Muscle layer of duodenum (tissue), 2 donors: Measurements from ENCODE around the gene LRRC4C.
A peak's percentile ranks its signal among the peaks of the same experiment; 100 is the strongest.

Source experiments
- H3K27ac ChIP-seq: one replicate; pipeline ENCODE4 v1.7.0; 2013; ENCODE audit warnings: mild to moderate bottlenecking, low read length
- H3K27me3 ChIP-seq: one replicate; pipeline ENCODE4 v1.7.0; 2013; ENCODE audit warnings: low read depth, mild to moderate bottlenecking, control low read depth, low read length
- H3K36me3 ChIP-seq, 2 donors: one replicate each; pipeline ENCODE4 v1.7.0; 2013; ENCODE audit warnings: low read length in 2 of 2, control low read depth in 1 of 2, mild to moderate bottlenecking in 1 of 2; ENCODE audit not compliant: insufficient read depth in 2 of 2, control insufficient read depth in 1 of 2
- H3K4me1 ChIP-seq, 2 donors: one replicate each; pipeline ENCODE4 v1.7.0; 2013; ENCODE audit warnings: low read length in 2 of 2, mild to moderate bottlenecking in 2 of 2, control low read depth in 1 of 2, moderate library complexity in 1 of 2; ENCODE audit not compliant: insufficient read depth in 2 of 2, control insufficient read depth in 1 of 2
- H3K4me3 ChIP-seq, 2 donors: one replicate each; pipeline ENCODE4 v1.7.0; 2013; ENCODE audit warnings: low read length in 2 of 2, low read depth in 1 of 2, mild to moderate bottlenecking in 1 of 2
- H3K9me3 ChIP-seq, 2 donors: one replicate each; pipeline ENCODE4 v1.7.0; 2013; ENCODE audit warnings: low read length in 2 of 2, control low read depth in 1 of 2, mild to moderate bottlenecking in 1 of 2; ENCODE audit not compliant: control insufficient read depth in 1 of 2
- donor health status: healthy.

Gene LRRC4C

GRCh38 chr11:40285558-40285957 is 1173.9 kb downstream of the LRRC4C start:
- no peaks in the 10 kb centered on the region for H3K36me3 ChIP-seq
- no peak overlapping the region for H3K27ac ChIP-seq
- no peak overlapping the region for H3K4me3 ChIP-seq

DNA sequence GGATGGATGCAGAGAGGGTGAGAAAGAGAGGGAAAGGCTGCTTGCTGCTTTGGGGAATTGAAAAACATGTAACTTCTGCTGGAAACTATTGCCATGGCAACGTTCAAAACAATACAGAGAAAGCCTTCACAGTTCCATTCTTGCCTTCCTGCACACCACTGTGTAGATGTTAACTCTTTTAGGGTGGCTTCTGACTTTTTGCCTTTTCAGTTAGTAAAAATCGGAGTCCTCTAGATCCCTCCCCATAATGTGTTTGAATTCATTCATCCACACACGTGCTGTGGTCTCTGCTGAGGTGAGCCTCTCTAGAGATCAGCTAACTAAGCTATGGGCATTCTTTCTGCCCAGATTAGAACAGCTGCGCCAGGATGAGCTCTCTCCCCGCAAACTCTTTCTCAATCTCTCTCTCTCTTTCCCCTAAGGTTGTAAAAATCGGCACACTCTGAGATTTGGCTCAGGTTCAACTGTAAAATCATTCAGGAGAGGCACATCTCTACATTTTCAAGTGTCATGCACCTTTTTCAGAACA is 1178.3 kb downstream of the LRRC4C start:
- H3K36me3 ChIP-seq = no peaks in the 10 kb centered on the region
- peak overlapping the region; percentile 50 for H3K27ac ChIP-seq
- H3K9me3 ChIP-seq = no peaks in the 10 kb centered on the region
- H3K27me3 ChIP-seq = no peaks in the 10 kb centered on the region
- peak overlapping the region; percentile 26 to 41 for H3K4me3 ChIP-seq
- no peaks in the 10 kb centered on the region for H3K4me1 ChIP-seq

More at GRCh38 chr11:40285558-40285957, 1173.9 kb downstream of the LRRC4C start:
- H3K4me1 ChIP-seq = no peaks in the 10 kb centered on the region
- H3K27me3 ChIP-seq = no peaks in the 10 kb centered on the region
- no peaks in the 10 kb centered on the region for H3K9me3 ChIP-seq

- Histone ChIP-seq H3K36me3 (no peaks in the 10 kb centered on the region), H3K27ac (peak overlapping the region; percentile 50), H3K4me1 (no peaks in the 10 kb centered on the region), H3K9me3 (no peaks in the 10 kb centered on the region), H3K4me3 (peak overlapping the region; percentile 26 to 41), H3K27me3 (no peaks in the 10 kb centered on the region)
Observed at GRCh38 chr11:40280159-40281051, 1179.0 kb downstream of the LRRC4C start.

GRCh38 chr11:40276960-40277359 is 1182.5 kb downstream of the LRRC4C start:
- Histone ChIP-seq H3K27me3 (no peaks in the 10 kb centered on the region), H3K4me3 (no peak overlapping the region), H3K4me1 (no peaks in the 10 kb centered on the region), H3K36me3 (no peaks in the 10 kb centered on the region), H3K27ac (no peak overlapping the region), H3K9me3 (no peaks in the 10 kb centered on the region)

GRCh38 chr11:40274017-40274416 is 1185.4 kb downstream of the LRRC4C start:
- no peak overlapping the region for H3K4me3 ChIP-seq
- H3K4me1 ChIP-seq = no peaks in the 10 kb centered on the region
- no peak overlapping the region for H3K27ac ChIP-seq
- no peaks in the 10 kb centered on the region for H3K9me3 ChIP-seq
- H3K27me3 ChIP-seq = no peaks in the 10 kb centered on the region
- H3K36me3 ChIP-seq = no peaks in the 10 kb centered on the region

GRCh38 chr11:40273192-40273732 is 1186.2 kb downstream of the LRRC4C start:
- no peaks in the 10 kb centered on the region for H3K27me3 ChIP-seq
- H3K36me3 ChIP-seq = no peaks in the 10 kb centered on the region
- no peaks in the 10 kb centered on the region for H3K4me1 ChIP-seq
- H3K9me3 ChIP-seq = no peaks in the 10 kb centered on the region
- no peak overlapping the region for H3K4me3 ChIP-seq
- no peak overlapping the region for H3K27ac ChIP-seq

DNA sequence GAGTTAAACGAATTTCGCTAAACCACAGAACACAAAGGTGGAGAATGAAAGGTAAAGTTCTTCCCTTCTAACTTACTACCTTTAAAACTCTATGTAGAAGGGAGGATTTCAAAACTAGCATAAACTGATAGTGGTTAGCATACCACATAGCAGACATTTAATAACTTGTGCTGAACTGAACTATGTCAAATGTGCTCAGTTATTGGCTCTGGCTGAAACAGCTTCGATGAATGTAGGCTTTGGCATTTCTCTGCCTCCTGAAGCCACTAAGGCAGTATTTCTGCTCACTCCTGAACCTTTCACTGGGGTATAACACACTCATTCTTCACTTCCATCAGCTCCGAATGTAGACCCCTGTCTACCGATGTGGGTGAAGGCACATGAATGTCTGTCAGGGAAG is 1188.1 kb downstream of the LRRC4C start:
- no peaks in the 10 kb centered on the region for H3K36me3 ChIP-seq

GRCh38 chr11:40269865-40270264 is 1189.6 kb downstream of the LRRC4C start:
- no peaks in the 10 kb centered on the region for H3K36me3 ChIP-seq
- no peak overlapping the region for H3K4me3 ChIP-seq
- H3K4me1 ChIP-seq = no peaks in the 10 kb centered on the region
- no peaks in the 10 kb centered on the region for H3K27me3 ChIP-seq
- H3K27ac ChIP-seq = no peak overlapping the region
- no peaks in the 10 kb centered on the region for H3K9me3 ChIP-seq

More for the DNA sequence above, 1188.1 kb downstream of the LRRC4C start:
- no peaks in the 10 kb centered on the region for H3K9me3 ChIP-seq
- no peaks in the 10 kb centered on the region for H3K27me3 ChIP-seq
- H3K4me3 ChIP-seq = no peak overlapping the region
- H3K4me1 ChIP-seq = no peaks in the 10 kb centered on the region
- H3K27ac ChIP-seq = no peak overlapping the region

- no peak overlapping the region for H3K4me3 ChIP-seq
- no peaks in the 10 kb centered on the region for H3K36me3 ChIP-seq
- H3K27me3 ChIP-seq = no peaks in the 10 kb centered on the region
- no peak overlapping the region for H3K27ac ChIP-seq
- H3K4me1 ChIP-seq = no peaks in the 10 kb centered on the region
- no peaks in the 10 kb centered on the region for H3K9me3 ChIP-seq
Observed at GRCh38 chr11:40268551-40268950, 1190.9 kb downstream of the LRRC4C start.

DNA sequence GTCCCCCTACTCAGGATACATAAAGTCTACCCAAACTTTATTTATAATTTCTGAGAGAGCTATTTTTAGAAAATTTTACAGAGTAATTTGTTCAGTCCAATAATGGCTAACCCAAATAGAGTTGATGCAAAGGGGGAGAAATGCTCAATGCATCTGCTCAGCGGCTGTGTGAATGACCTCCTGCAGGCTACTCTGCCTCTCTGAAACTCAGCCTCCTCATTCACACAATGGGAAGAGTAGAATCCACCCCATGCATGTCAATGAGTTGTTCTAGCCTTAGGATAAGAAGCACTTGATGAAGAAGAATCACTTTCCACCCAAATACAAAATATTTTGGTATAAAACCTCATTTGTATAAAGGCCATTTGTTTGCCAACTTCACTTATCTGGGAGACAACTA is 1204.0 kb downstream of the LRRC4C start:
- Histone ChIP-seq H3K27ac (no peak overlapping the region), H3K27me3 (no peaks in the 10 kb centered on the region)

GRCh38 chr11:40253166-40253565 is 1206.3 kb downstream of the LRRC4C start:
- Histone ChIP-seq H3K9me3 (no peaks in the 10 kb centered on the region), H3K4me1 (no peaks in the 10 kb centered on the region), H3K36me3 (no peaks in the 10 kb centered on the region), H3K27me3 (no peaks in the 10 kb centered on the region), H3K27ac (no peak overlapping the region), H3K4me3 (no peak overlapping the region)

More for the DNA sequence above, 1204.0 kb downstream of the LRRC4C start:
- no peak overlapping the region for H3K4me3 ChIP-seq
- no peaks in the 10 kb centered on the region for H3K9me3 ChIP-seq
- no peaks in the 10 kb centered on the region for H3K36me3 ChIP-seq
- H3K4me1 ChIP-seq = no peaks in the 10 kb centered on the region
